ENCODE results near the gene MEIS1. TPM values are rescaled to one million over a fixed set of nuclear protein-coding genes. Genes with fewer than 3 reads are reported as not detected.

The MEIS1 gene
- total RNA-seq, 1 donor from 2014 or later = not detected

DNA sequence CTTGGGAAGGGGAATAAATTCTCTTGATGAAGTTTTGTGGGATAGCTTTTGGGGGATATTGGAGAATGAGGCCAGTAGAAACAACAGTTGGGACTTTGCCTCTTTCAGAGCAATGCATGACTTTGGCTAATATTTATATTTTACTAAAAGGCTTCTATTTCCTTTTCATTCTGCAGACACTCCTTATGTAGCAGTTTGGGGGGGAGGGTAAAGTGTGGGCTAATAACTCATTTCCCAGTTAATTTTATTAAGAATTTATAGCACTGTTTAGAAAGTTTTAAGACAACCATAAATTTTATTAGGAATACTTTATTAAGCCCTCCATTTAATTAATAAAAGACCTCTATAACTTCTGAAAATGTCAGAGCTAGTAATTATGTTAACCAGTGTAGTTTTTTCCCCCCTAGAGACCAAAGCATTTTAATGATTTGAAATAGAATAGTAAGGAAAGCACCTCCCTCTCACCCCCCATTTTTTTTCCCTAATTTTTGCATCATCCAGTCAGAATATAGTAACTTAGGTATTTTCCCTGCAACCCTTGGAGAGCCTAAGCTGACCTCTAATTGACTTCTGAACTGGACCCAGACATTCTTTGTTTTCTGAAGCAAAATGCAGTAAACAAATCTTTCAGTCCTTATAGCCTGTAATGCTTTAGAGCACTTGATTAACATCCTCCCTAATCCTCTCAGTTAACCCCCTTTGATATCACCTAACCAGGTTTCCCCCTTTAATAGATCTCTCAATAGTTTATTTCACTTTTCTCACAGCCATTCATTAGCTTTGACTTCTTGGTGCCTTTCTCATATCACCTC lies 5.0 kb upstream of the MEIS1 start:
- ATAC-seq (ENCODE audit: low read depth) (no peak), DNase-seq (no peak)
- Mint-ChIP-seq H3K27ac (no peak overlapping the region), H3K9me3 (no peaks in the 10 kb centered on the region), H3K4me1 (peaks cover 28% of the 10 kb centered on the region), H3K36me3 (ENCODE audit: low read depth) (no peaks in the 10 kb centered on the region), H3K27me3 (peaks cover 68% of the 10 kb centered on the region), H3K4me3 (no peak overlapping the region)
- TF ChIP-seq, protein P1, sequence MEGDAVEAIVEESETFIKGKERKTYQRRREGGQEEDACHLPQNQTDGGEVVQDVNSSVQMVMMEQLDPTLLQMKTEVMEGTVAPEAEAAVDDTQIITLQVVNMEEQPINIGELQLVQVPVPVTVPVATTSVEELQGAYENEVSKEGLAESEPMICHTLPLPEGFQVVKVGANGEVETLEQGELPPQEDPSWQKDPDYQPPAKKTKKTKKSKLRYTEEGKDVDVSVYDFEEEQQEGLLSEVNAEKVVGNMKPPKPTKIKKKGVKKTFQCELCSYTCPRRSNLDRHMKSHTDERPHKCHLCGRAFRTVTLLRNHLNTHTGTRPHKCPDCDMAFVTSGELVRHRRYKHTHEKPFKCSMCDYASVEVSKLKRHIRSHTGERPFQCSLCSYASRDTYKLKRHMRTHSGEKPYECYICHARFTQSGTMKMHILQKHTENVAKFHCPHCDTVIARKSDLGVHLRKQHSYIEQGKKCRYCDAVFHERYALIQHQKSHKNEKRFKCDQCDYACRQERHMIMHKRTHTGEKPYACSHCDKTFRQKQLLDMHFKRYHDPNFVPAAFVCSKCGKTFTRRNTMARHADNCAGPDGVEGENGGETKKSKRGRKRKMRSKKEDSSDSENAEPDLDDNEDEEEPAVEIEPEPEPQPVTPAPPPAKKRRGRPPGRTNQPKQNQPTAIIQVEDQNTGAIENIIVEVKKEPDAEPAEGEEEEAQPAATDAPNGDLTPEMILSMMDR (IDR thresholded peaks at IDR 0.05) = no peak
- intact Hi-C loops (cut with micrococcal nuclease) = loop anchor here (1.0 to 5.0 kb wide), 3 partner anchors 788 to 1416 kb away; no protein-coding TSS in a partner anchor
- ChIA-PET CTCF (no interaction called here), POLR2A (interaction anchor here (0.6 kb wide), 1 partner anchor 9 kb away, joined by 8 read pairs; no protein-coding TSS in a partner anchor)

DNA sequence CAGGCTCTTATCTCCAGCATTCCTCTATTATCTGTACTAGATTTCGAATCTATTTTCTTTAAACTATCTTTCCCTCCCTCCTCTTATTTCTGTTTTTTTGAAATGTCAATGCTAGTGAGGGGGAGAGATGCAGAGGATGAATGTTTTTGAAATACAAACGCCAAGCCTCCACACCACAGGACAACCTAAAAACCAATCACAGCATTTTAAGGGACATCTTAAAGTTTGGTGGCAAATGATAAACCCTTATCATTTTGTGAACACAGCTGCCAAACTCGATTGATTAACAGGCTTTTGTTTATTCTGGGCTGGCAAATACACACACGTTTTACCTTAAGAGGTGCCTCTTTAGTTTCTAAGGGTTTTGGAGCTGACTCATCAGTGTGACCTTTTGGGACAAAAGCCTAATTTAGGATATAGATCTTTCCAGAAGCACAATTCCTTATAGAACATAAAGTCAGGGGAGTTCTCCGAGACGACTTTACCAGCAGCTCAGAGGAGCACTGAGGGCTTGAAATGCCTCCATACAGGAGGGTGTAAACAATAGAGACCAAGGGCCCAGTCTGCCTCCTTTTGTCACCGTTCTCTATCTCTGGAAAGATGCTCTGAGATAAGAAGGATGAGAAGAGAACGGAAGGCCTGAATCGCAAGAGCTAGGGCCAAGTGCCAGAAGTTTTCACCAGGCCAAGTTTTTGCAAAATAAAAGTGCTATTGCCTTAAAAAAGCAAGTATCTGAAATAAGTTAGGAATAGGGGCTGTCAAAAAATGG lies 4.2 kb upstream of the MEIS1 start:
- H3K4me3 Mint-ChIP-seq = no peak overlapping the region
- POLR2A ChIA-PET = interaction anchor here (0.6 kb wide), 1 partner anchor 8 kb away, joined by 8 read pairs; no protein-coding TSS in a partner anchor
- intact Hi-C loops (cut with micrococcal nuclease) = no loop called here

DNA sequence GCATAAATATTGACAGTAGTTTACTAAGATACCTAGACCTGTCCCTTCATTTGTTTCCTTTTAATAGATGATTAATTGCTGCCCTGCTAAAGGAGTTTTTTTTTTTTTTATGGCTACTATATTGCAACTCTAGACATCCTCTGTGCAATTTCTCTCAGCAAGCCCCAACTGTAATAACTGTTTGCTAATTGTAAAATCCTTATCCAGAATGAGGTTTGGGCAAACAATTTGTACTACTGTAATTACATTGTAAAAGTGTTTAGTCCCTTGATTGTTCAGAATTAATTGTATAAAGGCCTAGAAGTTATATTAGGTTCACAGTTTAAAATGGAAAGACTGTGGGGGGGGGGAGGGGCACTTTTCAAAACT lies 3.7 kb upstream of the MEIS1 start:
- intact Hi-C loops (cut with micrococcal nuclease) = no loop called here
- ChIA-PET CTCF (no interaction called here), POLR2A (no interaction called here)
- no peak for ATAC-seq (ENCODE audit: low read depth)
- no peaks in the 10 kb centered on the region for H3K36me3 Mint-ChIP-seq (ENCODE audit: low read depth)
- DNase-seq = no peak
- TF ChIP-seq, protein P1 (IDR thresholded peaks at IDR 0.05) = no peak
- H3K9me3 Mint-ChIP-seq = no peaks in the 10 kb centered on the region
- H3K4me1 Mint-ChIP-seq = peaks cover 37% of the 10 kb centered on the region
- peaks cover 67% of the 10 kb centered on the region for H3K27me3 Mint-ChIP-seq
- H3K4me3 Mint-ChIP-seq = no peak overlapping the region
- no peak overlapping the region for H3K27ac Mint-ChIP-seq

More for the DNA sequence above, 4.2 kb upstream of the MEIS1 start:
- CTCF ChIA-PET = no interaction called here
- Mint-ChIP-seq H3K27ac (no peak overlapping the region), H3K9me3 (no peaks in the 10 kb centered on the region), H3K27me3 (peaks cover 68% of the 10 kb centered on the region), H3K4me1 (peaks cover 36% of the 10 kb centered on the region), H3K36me3 (ENCODE audit: low read depth) (no peaks in the 10 kb centered on the region)
- TF ChIP-seq, protein P1 (IDR thresholded peaks at IDR 0.05) = no peak
- no peak for DNase-seq
- ATAC-seq (ENCODE audit: low read depth) = no peak

DNA sequence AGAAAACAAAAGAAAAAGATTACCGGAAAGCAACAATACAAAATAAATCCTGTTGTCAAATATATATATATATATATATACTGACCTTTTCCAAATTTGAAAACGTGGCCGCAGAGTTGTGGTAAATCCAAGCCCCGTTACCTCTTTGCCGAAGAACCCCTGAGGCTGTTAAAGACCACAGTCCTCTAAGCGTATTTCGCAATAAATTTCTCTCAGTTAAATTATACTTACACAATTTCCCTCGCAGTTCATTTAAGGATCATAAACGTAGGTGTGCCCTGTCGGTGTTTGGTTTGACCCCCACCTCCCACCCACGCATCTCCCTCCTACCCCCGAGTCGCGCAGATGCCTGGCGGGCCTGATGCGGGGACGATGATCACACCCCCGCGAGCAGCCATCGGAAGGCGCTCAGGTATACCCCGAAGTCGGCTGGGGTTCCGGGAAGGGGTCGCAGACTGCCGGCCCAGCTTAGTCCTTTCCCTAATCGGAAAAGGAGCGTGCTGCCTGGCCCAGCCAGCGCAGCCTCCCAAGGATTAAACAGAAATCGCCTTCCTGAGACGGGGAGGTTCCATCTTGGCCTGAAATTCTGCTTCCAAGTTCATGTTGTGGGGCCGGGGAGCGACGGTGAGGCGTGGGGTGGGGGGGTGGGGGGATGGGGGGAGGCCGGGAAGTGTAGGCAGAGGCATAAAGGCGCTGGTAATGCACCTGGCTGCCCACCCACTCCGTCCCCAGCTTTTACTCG lies 2.9 kb upstream of the MEIS1 start:
- ATAC-seq (ENCODE audit: low read depth) (no peak), DNase-seq (no peak)
- Mint-ChIP-seq H3K9me3 (no peaks in the 10 kb centered on the region), H3K27ac (no peak overlapping the region), H3K36me3 (ENCODE audit: low read depth) (no peaks in the 10 kb centered on the region), H3K27me3 (peaks cover 69% of the 10 kb centered on the region), H3K4me3 (no peak overlapping the region), H3K4me1 (peaks cover 37% of the 10 kb centered on the region)
- ChIA-PET POLR2A (no interaction called here), CTCF (no interaction called here)
- intact Hi-C loops (cut with micrococcal nuclease) = loop anchor here (2.0 kb wide), 1 partner anchor 145 kb away; no protein-coding TSS in a partner anchor
- TF ChIP-seq, protein P1 (IDR thresholded peaks at IDR 0.05) = no peak
